GM12875 (cell line): ENCODE results near the gene SPAG5.

Source experiments
- H3K4me3 ChIP-seq: one replicate; pipeline ENCODE4 v1.5.1; 2011; ENCODE audit warnings: low read depth, low read length, control low read depth
- CTCF ChIP-seq: IDR thresholded peaks from 2 replicates; pipeline ENCODE4 v1.5.1; 2011; ENCODE audit warnings: low read depth, mild to moderate bottlenecking, control low read depth, inconsistent platforms, low read length, moderate library complexity, borderline replicate concordance; ENCODE audit not compliant: insufficient read depth

Gene SPAG5

GRCh38 chr17:28576758-28577465, 21.9 kb downstream of the SPAG5 start, which contains the start of gene ALDOC:
Gene ALDOC (minus strand): TSS chr17:28576895. CDS start chr17:28575532, 1,363 bp downstream.
- H3K4me3 ChIP-seq, result peak within 1 kb of the TSS; percentile 32
- TF ChIP-seq CTCF, result no peak

GRCh38 chr17:28576016-28576415, 22.8 kb downstream of the SPAG5 start:
- peak overlapping the region; percentile 3 for H3K4me3 ChIP-seq

GRCh38 chr17:28575126-28575795, 23.6 kb downstream of the SPAG5 start:
- peak; percentile 20; the same call in 1 of the 2 replicates for TF ChIP-seq CTCF
- no peak overlapping the region for H3K4me3 ChIP-seq

GRCh38 chr17:28574526-28574925, 24.3 kb downstream of the SPAG5 start:
- no peak overlapping the region for H3K4me3 ChIP-seq
- 0 out of 2 replicates have a peak, but pooled peaks have one; percentile 16 for TF ChIP-seq CTCF

- no peak for TF ChIP-seq CTCF
- H3K4me3 ChIP-seq, result no peak overlapping the region
These were observed 24.8 kb downstream of the SPAG5 start for GRCh38 chr17:28573966-28574480.

GRCh38 chr17:28573521-28573920, 25.3 kb downstream of the SPAG5 start:
- no peak for TF ChIP-seq CTCF
- H3K4me3 ChIP-seq, result no peak overlapping the region

GRCh38 chr17:28573040-28573380, 25.8 kb downstream of the SPAG5 start:
- H3K4me3 ChIP-seq, result no peak overlapping the region
- TF ChIP-seq CTCF, result no peak
